LoVo (cell line): ENCODE data around the gene IKZF3.
"Not testable (repeated sequence)": the region's sequence is repeated elsewhere in the genome, so short reads cannot be mapped to it uniquely, and the experiment has no call there.

ENCODE experiments used
- DNase-seq: peaks from one replicate; pipeline ENCODE4 v3.0.0-alpha.2; 2016; ENCODE audit warnings: low spot score

IKZF3 gene

DNA sequence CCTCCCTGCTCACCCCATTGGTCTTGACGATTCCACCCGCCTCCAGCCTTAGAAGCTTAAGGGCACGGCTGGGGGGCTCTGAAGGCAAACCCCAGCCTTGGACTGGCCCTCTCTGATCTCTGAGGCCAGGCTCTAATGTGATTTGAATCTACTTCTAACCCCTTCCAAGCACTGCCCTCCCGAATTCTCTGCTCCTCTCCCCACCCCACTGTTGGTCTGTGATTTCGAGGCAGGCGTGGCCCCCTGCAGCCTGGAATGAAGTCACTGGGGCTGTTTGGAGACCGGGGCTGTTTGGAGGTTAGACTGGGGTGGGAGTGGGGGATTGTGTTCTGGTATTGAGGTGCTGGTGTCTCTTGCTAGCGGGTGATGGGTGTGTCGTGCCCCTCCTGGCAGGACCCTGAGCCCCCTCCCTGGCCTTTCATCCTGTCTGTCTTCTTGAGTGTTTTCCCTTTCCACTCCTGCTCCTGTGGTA lies 124.2 kb downstream of the IKZF3 start:
- DNase-seq, result peak; percentile 36

DNA sequence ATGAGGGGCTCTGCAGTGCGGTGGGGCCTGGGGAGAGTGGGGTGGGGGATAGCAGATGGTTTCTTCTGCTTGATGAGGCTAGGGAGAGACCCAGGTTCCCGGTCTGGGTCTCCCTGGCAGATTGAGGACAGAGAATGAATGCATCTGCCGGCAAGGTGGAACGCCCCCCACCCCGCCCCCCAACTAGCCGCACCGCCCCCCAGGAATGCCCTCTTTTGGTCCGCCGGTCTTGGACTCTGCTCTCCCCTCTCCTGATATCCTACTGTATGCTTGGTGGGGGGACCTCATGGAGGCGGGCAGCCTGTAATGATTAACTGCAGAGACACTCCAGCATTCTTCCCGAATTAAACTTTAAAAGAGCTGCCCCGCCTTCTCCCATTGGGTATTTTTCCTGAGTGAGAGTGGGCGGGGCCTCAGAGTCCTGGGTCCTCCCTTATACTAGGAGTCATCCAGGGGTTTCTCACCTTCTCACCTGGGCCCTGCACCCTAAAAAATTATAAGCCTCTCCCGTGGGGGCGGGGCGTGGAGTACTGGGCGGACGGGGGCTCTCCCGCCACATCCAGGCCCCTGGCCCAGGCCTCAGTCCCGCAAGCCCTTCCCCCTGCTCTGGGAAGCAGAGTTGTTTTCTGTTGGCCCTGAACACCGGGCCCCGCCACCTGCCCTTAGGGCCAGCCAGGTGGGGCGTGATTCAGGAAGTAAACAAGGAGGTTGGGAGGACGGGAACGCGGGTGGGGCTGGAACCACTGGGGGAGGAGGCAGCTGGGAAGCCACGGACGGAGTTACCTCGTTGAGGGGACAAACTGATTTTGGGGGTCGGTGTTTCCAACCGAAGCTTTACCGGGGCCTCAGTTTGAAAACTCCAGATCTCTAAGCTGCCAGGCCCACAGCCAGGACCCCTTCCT lies 124.9 kb downstream of the IKZF3 start:
- peak; percentile 93 for DNase-seq

DNA sequence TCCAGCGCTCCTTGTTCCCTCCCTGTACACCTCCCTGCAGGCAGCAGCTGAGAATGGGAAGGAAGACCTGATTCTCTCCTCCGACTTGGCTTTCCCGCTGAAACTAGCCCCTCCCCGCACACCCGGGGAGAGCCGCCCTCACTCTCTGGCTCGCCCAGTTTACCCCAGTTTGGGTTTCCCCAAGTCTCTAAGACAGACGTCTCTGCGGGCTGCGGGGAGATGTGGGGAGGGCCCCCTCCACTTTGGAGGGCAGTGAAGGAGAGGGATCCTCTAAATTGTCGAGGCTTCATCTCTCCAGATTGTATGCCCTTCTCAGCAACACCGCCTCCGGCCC lies 125.6 kb downstream of the IKZF3 start:
- DNase-seq, result no peak

DNA sequence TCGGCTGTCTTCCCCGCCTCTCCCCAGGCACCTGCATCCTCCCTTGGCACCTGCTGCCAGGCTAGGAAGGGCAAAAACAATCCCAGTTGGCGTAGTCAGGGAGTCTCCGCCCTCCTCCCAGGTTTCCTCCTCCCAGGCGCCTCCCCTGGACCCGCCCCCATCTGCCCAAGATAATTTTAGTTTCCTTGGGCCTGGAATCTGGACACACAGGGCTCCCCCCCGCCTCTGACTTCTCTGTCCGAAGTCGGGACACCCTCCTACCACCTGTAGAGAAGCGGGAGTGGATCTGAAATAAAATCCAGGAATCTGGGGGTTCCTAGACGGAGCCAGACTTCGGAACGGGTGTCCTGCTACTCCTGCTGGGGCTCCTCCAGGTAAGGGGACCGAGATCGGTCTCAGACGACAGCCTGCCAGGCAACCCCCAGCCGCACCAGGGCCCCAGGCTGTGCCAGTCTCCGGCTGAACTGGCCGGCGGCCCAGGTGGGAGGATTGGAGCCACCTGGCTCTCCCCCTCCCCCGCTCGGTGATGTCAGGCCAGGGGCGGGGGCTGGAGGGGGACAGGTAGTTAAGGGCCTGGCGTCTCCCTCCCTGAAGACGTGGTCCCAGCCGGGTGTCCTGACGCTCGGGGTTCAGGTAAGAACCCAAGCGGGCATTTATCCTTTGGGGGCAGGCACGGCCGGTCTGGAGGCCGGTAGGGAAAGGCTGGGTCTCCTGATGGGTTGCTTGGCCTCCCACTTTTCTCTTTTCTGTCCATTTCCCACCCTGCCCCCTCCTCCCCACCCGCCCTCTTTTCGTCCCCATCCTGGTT lies 126.1 kb downstream of the IKZF3 start, which contains the start of gene GRB7:
Gene GRB7, plus strand, starts transcription at position 179 of the 808 bp plus-strand sequence. CDS start 4,364 bp downstream, outside the sequence.
- peak; percentile 88 for DNase-seq

DNA sequence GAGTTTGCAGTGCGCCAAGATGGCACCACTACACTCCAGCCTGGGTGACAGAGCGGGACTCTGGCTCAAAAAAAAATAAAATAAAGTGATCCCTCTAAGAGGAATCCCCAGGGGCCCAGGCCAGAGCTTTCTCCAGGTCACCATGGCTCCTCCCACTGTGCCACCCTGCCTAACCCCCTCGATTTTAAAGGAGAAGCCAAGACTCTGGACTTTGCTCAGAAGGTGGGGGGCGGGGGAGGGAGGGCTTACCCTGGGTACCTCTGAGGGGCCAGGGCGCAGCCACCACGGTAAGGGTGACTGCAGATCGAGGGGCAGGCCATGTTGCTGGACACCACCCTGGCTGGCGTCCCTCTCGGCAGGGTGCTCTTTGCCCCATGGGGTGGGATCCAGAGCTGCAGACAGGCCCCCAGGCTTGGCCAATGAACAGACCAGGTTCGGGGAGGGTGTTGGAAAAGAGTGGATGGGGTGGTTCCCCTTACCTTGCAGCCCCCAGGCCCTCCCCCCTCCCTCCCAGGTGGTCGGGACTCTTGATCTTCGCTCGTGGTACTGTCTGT lies 126.8 kb downstream of the IKZF3 start:
- no peak for DNase-seq

DNA sequence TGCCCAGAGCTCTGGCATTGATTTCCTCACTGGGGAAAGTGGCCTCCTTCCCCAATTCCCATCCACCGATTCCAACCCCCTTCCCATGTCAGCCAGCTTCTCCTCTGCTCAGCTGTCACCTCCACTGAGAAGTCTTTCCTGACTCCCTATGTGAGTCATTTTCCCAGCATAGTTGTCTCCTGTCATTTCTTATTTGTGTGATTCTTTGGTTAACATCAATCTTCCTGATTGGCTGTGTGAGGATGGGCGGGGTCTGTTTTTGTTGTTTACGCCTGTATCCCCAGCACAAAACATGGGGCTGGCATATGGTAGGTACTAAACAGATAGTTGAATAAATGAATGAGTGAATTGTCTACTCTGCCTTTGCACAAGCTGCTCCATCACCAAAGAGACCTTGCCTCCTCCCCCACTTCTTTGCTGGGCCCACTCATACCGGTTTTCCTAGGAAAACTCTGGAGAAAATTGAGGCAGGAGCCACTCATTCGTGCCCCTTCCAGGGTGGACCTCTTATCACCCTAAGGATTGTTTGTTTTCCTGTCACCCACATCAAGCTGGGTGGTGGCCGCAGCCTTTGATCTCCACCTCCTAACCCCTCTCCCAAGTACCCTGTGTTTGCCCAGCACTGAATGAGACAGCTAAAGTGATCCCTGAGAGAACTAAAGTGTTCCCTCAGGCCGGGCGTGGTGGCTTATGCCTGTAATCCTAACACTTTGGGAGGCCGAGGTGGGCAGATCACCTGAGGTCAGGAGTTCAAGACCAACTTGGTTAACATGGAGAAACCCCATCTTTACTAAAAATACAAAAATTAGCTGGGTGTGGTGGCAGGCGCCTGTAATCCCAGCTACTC lies 127.6 kb downstream of the IKZF3 start:
- peak; percentile 46 for DNase-seq

DNA sequence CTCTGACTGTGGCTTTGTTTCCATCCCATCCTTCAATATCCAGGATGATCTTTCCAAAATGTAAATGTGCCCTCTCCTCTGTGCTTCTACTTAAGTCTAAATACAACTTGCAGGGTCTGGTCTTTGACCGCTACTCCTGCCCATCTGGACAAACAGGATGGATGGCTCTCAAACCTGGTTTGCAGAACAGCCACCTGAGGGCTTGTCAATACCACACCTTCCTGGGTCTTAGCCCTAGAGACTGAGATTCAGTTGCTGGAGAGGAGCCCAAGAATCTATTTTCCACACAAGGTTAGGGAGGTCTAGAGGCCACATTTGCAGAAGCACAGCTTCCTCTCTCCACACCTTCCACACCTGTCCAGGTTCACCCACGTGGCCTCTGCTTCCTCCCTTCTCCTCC lies 128.2 kb downstream of the IKZF3 start:
- no peak for DNase-seq

DNA sequence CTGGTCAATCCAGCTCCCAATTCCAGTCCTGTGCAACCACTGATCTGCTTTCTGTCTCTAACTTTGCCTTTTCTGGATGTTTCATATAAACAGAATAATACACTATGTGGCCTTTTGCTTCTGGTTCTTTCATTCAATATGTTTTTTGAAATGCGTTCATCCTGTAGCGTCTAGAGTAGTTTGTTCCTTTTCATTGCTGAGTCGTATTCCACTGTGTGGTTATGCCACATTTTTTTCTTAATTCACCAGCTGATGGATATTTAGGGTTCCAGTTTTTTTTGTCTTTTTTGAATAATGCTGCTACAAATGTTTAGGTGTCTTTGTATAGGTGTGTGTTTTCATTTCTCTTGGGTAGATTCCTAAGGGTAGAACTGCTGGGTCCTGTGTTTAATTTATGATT lies 131.5 kb downstream of the IKZF3 start:
- DNase-seq, result no peak

DNA sequence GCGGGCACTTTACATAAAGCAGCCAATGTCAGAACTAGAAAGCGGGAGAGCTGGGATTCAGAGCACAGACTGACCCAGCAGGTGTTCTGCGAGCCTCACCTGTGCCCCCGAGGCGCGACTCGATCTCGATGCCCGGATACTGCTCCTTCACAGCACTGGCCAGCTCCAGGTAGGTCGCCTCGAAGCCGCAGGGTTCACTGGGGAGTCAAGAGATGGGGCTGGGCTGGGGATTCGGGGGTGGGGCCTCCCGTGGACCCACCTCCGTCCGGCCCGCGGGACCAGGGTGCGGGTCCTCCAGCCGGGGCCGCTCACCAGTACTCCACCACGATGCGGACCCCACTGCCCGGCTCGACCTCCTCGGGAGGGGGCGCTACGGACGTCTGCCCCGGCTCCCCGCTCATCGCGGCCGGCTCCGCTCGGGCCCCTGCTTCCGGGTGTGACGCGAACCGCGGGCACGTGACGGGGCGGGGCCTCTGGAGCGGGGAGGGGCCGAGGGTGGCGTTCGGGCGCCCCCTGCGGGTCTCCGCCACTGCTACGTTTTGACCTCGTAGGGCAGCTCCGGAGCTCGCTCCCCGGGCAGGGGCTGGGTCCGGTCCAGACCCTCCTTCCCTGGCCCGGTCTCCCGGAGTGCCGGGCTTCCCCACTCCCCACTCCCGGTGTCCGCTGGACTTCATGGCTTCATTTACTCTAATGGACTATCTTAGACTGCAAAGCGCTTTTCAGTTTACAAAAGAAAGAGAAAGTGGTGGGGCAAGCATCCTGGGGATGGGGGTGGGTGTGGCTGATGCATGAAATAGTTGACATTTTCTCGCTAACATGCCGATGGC lies 133.8 kb downstream of the IKZF3 start, which contains the start of gene MIEN1:
Gene MIEN1, minus strand, starts transcription at position 438 of the 827 bp plus-strand sequence. Its CDS starts 37 bp downstream, at position 401.
- DNase-seq, result peak; percentile 89

DNA sequence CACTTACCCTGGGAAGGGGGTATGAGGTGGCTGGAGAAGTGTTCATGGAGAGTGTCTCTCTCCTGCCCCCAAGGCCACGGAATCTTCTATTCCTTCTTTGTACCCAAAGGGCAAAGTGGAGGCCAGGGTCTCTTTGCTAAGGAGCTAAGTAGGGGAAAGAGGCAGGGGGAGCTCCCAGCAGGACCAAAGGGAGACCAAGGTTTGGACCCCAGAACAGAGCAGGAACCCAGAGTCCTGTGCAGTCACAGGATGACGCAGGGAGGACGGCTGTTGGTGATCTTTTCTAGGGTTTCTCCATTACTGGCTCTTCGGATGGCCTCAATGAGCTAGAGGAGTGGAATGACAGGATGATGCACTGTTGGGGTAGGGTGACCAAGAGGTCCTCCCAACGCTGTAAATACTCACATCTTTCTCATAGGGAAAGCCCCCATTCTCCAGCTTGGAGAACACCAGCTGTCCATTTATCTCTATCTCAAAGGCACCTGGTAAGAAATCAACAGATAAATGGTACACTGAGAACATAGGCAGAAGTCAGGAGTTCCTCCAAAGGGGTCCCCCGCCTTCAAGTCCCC lies 134.7 kb downstream of the IKZF3 start:
- DNase-seq, result no peak

DNA sequence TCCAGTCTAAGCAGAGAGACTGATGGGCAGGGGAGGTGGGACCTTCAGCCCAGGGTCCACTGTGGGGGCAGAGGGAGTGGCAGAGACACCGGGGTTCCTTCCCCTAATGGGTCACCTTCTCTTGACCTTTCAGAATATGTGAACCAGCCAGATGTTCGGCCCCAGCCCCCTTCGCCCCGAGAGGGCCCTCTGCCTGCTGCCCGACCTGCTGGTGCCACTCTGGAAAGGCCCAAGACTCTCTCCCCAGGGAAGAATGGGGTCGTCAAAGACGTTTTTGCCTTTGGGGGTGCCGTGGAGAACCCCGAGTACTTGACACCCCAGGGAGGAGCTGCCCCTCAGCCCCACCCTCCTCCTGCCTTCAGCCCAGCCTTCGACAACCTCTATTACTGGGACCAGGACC lies 136.6 kb downstream of the IKZF3 start:
- DNase-seq, result no peak

DNA sequence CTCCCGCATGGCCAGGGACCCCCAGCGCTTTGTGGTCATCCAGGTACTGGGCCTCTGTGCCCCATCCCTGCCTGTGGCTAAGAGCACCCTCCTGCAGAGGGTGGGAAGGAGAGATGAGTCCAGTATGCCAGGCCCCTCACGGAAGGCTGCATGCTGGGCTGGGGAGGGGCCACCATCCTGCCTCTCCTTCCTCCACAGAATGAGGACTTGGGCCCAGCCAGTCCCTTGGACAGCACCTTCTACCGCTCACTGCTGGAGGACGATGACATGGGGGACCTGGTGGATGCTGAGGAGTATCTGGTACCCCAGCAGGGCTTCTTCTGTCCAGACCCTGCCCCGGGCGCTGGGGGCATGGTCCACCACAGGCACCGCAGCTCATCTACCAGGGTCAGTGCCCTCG lies 137.5 kb downstream of the IKZF3 start:
- DNase-seq, result no peak

DNA sequence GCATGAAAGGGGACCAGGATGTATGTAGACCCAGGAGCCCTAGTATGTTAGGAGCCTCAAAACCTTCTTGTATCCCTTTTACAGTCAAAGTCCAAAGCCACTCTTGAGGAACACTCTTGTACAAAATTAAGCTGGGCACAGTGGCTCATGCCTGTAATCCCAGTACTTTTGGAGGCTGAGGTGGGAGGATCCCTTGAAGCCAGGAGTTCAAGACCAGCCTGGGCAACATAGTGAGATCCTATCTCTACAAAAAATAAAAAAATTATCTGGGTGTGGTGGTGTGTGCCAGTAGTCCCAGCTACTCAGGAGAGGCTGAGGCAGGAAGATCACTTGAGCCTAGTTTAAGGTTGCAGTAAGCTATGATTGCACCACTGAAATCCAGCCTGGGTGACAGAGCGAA lies 138.2 kb downstream of the IKZF3 start:
- not testable (repeated sequence) for DNase-seq

DNA sequence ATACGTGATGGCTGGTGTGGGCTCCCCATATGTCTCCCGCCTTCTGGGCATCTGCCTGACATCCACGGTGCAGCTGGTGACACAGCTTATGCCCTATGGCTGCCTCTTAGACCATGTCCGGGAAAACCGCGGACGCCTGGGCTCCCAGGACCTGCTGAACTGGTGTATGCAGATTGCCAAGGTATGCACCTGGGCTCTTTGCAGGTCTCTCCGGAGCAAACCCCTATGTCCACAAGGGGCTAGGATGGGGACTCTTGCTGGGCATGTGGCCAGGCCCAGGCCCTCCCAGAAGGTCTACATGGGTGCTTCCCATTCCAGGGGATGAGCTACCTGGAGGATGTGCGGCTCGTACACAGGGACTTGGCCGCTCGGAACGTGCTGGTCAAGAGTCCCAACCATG lies 139.4 kb downstream of the IKZF3 start:
- no peak for DNase-seq

DNA sequence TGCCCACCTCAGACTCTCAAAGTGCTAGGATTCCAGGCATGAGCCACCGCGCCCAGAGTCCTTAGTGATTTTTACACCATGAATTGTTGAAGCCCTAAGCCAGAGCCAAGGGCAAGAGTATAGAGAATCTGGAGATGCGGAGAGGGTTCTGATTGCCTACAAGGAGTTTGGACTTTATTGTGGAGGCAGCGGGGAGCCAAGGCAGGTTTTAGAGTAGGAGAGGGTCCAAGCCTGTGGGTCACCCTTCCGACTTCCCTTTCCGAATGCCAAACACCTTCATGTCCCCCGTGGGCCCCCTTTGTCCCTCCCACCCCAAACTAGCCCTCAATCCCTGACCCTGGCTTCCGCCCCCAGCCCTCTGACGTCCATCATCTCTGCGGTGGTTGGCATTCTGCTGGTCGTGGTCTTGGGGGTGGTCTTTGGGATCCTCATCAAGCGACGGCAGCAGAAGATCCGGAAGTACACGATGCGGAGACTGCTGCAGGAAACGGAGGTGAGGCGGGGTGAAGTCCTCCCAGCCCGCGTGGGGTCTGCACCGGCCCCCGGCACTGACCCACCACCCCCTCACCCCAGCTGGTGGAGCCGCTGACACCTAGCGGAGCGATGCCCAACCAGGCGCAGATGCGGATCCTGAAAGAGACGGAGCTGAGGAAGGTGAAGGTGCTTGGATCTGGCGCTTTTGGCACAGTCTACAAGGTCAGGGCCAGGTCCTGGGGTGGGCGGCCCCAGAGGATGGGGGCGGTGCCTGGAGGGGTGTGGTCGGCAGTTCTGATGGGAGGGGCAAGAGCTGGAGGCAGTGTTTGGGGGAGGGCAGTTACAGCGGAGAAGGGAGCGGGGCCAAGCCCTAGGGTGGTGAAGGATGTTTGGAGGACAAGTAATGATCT lies 140.9 kb downstream of the IKZF3 start:
- DNase-seq, result no peak

DNA sequence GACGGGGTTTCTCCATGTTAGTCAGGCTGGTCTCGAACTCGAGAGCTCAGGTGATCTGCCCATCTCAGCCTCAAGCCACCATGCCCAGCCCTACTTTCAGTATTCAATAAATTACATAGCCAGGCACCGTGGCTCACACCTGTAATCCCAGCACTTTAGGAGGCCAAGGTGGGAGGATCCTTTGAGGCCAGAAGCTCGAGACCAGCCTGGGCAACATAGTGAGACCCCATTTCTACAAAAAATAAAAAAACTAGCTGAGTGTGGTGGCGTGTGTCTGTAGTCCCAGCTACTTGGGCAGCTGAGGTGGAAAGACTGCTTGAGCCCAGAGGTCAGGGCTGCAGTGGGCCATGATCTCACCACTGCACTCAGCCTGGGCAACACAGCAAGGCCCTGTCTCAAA lies 142.0 kb downstream of the IKZF3 start:
- no peak for DNase-seq

DNA sequence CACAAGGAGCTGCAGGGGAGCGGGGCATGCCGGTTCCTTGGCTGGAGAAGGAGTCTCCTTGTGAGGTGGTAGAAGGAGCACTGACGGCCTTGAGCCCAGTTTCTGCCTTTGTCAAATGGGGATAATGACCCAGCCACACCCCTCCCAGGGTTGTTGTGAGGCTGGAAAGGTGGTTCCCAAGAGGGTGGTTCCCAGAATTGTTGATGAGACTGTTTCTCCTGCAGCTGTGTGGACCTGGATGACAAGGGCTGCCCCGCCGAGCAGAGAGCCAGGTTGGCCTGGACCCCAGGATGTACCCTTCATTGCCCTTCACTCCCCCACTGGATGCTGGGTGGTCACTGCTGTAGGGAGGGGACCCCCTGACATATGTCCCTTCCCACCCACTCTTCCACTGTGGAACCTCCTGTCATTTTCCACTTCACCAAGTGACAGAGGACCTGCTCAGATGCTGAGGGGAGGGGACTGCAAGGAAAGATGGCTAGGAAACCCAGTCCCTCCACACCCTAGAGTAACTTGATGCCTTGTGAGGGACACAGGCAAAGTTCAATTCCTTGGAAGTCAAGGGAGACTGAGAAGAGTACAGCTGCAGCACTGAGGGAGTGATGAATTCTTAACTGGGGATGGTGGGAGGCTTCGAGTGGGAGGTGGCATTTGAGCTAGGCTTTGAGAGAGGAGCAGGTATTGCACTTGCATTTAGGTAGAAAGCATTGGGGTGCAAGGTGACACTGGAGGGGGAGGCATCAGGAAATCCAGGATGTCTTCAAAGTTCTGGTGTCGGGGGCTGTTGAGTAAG lies 144.4 kb downstream of the IKZF3 start:
- no peak for DNase-seq

DNA sequence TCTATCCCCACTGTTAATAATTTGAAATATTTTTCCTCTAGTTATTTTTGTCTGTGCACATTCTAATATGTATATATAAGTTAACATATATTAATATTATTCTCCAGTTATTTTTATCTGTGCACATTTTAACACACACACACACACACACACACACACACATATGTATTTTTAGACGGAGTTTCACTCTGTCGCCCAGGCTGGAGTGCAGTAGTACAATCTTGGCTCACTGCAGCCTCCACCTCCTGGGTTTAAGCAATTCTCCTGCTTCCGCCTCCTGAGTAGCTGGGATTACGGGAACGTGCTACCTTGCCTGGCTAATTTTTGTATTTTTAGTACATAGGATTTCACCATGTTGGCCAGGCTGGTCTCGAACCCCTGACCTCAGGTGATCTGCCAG lies 146.5 kb downstream of the IKZF3 start:
- DNase-seq, result no peak
